ENCODE data around the gene TMPRSS4. TPM values are rescaled to one million over a fixed set of nuclear protein-coding genes. Genes with fewer than 3 reads are reported as not detected.

The TMPRSS4 gene
- total and polyA plus RNA-seq, 2 donors (not counting 1 experiment from before 2014, with no cell fraction given), result not detected

- TF ChIP-seq EZH2 (IDR thresholded peaks at IDR 0.05; ENCODE audit: borderline replicate concordance, insufficient read depth, low read depth, low read length, poor library complexity, severe bottlenecking), result no peak
- TF ChIP-seq, protein P1, sequence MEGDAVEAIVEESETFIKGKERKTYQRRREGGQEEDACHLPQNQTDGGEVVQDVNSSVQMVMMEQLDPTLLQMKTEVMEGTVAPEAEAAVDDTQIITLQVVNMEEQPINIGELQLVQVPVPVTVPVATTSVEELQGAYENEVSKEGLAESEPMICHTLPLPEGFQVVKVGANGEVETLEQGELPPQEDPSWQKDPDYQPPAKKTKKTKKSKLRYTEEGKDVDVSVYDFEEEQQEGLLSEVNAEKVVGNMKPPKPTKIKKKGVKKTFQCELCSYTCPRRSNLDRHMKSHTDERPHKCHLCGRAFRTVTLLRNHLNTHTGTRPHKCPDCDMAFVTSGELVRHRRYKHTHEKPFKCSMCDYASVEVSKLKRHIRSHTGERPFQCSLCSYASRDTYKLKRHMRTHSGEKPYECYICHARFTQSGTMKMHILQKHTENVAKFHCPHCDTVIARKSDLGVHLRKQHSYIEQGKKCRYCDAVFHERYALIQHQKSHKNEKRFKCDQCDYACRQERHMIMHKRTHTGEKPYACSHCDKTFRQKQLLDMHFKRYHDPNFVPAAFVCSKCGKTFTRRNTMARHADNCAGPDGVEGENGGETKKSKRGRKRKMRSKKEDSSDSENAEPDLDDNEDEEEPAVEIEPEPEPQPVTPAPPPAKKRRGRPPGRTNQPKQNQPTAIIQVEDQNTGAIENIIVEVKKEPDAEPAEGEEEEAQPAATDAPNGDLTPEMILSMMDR (IDR thresholded peaks at IDR 0.05), result no peak
- Histone ChIP-seq H3K4me3 (ENCODE audit: control extremely low read depth in 1 of 5, extremely low read depth in 1 of 5, insufficient read depth in 1 of 5, low read depth in 2 of 5, low read length in 4 of 5) (no peak within 1 kb of the TSS), H4K20me1 (ENCODE audit: control insufficient read depth, insufficient read depth, low read length, poor library complexity, severe bottlenecking) (no peaks in the 10 kb centered on the region), H3K9ac (ENCODE audit: low read length) (no peak within 1 kb of the TSS), H2AFZ (ENCODE audit: insufficient read depth, low read depth, low read length, poor library complexity, severe bottlenecking) (no peak within 1 kb of the TSS), H3K36me3 (replicated peaks in 1 of 2; ENCODE audit: control extremely low read depth in 1 of 2, control insufficient read depth in 1 of 2, extremely low read depth in 1 of 2, insufficient read depth in 2 of 2, low read length in 1 of 2) (no peaks in the 10 kb centered on the region), H3K27me3 (replicated peaks in 1 of 4; ENCODE audit: control extremely low read depth in 1 of 4, control insufficient read depth in 3 of 4, insufficient read depth in 4 of 4, low read length in 3 of 4) (no peaks in the 10 kb centered on the region), H3K9me3 (ENCODE audit: control extremely low read depth in 1 of 3, control insufficient read depth in 2 of 3, insufficient read depth in 1 of 3, low read length in 2 of 3) (peaks cover 0 to 28% (median 18%) of the 10 kb centered on the region in 3 donors), H3K79me2 (ENCODE audit: control insufficient read depth, insufficient read depth, low read length) (no peaks in the 10 kb centered on the region), H3K4me1 (ENCODE audit: control insufficient read depth in 2 of 2, insufficient read depth in 2 of 2, low read length in 2 of 2) (peaks cover 11 to 15% of the 10 kb centered on the region in 2 donors), H3K27ac (ENCODE audit: low read length in 2 of 2) (no peak within 1 kb of the TSS), H3K4me2 (replicated peaks; ENCODE audit: low read depth, low read length, poor library complexity, severe bottlenecking) (no peak within 1 kb of the TSS)
- ATAC-seq (ENCODE audit: low read depth) (no peak), DNase-seq (no peak)
- POLR2A ChIA-PET, result no interaction called here
- intact Hi-C loops (cut with micrococcal nuclease), result no loop called here
- Mint-ChIP-seq H3K27ac (no peak within 1 kb of the TSS), H3K9me3 (ENCODE audit: insufficient read depth) (peaks cover 4% of the 10 kb centered on the region), H3K4me3 (no peak within 1 kb of the TSS), H3K4me1 (peaks cover 14% of the 10 kb centered on the region), H3K27me3 (peaks cover 9% of the 10 kb centered on the region)
- 86% methylated on average over 3 of the region's 5 CpGs for WGBS (ENCODE audit: insufficient coverage)
- CTCF ChIA-PET, result no interaction called here
Measured at GRCh38 chr11:118086913-118087768, 10.3 kb downstream of the TMPRSS4 start, which contains the start of gene SMIM35. SMIM35 (minus strand) TSS chr11:118086963; CDS start chr11:118086757, 206 bp downstream.

GRCh38 chr11:118087931-118088330, 11.1 kb downstream of the TMPRSS4 start:
- H3K9me3 ChIP-seq (ENCODE audit: control extremely low read depth in 1 of 3, control insufficient read depth in 2 of 3, insufficient read depth in 1 of 3, low read length in 2 of 3), result peaks cover 0 to 28% (median 18%) of the 10 kb centered on the region in 3 donors
- POLR2A ChIA-PET, result no interaction called here
- H2AFZ ChIP-seq (ENCODE audit: insufficient read depth, low read depth, low read length, poor library complexity, severe bottlenecking), result no peak overlapping the region
- no peak overlapping the region for H3K27ac ChIP-seq (ENCODE audit: low read length in 2 of 2)
- H3K36me3 ChIP-seq (replicated peaks in 1 of 2; ENCODE audit: control extremely low read depth in 1 of 2, control insufficient read depth in 1 of 2, extremely low read depth in 1 of 2, insufficient read depth in 2 of 2, low read length in 1 of 2), result no peaks in the 10 kb centered on the region
- no peak for DNase-seq
- TF ChIP-seq, protein P1 (IDR thresholded peaks at IDR 0.05), result no peak
- no peak for TF ChIP-seq EZH2 (IDR thresholded peaks at IDR 0.05; ENCODE audit: borderline replicate concordance, insufficient read depth, low read depth, low read length, poor library complexity, severe bottlenecking)
- H3K9ac ChIP-seq (ENCODE audit: low read length), result no peak overlapping the region
- H4K20me1 ChIP-seq (ENCODE audit: control insufficient read depth, insufficient read depth, low read length, poor library complexity, severe bottlenecking), result no peaks in the 10 kb centered on the region
- no peak overlapping the region for H3K4me3 ChIP-seq (ENCODE audit: control extremely low read depth in 1 of 5, extremely low read depth in 1 of 5, insufficient read depth in 1 of 5, low read depth in 2 of 5, low read length in 4 of 5)
- 95% methylated on average over 2 of the region's 6 CpGs for WGBS (ENCODE audit: insufficient coverage)
- no peak overlapping the region for H3K4me2 ChIP-seq (replicated peaks; ENCODE audit: low read depth, low read length, poor library complexity, severe bottlenecking)
- H3K4me1 Mint-ChIP-seq, result peaks cover 14% of the 10 kb centered on the region
- H3K4me1 ChIP-seq (ENCODE audit: control insufficient read depth in 2 of 2, insufficient read depth in 2 of 2, low read length in 2 of 2), result peaks cover 11 to 15% of the 10 kb centered on the region in 2 donors
- intact Hi-C loops (cut with micrococcal nuclease), result no loop called here
- peaks cover 9% of the 10 kb centered on the region for H3K27me3 Mint-ChIP-seq
- no peak overlapping the region for H3K4me3 Mint-ChIP-seq
- no peak overlapping the region for H3K27ac Mint-ChIP-seq
- peaks cover 4% of the 10 kb centered on the region for H3K9me3 Mint-ChIP-seq (ENCODE audit: insufficient read depth)
- no peaks in the 10 kb centered on the region for H3K79me2 ChIP-seq (ENCODE audit: control insufficient read depth, insufficient read depth, low read length)
- no peaks in the 10 kb centered on the region for H3K27me3 ChIP-seq (replicated peaks in 1 of 4; ENCODE audit: control extremely low read depth in 1 of 4, control insufficient read depth in 3 of 4, insufficient read depth in 4 of 4, low read length in 3 of 4)
- ATAC-seq (ENCODE audit: low read depth), result no peak
- CTCF ChIA-PET, result interaction anchor here (1.3 kb wide), 1 partner anchor 34 kb away, joined by 4 read pairs; no protein-coding TSS in a partner anchor

Data from B cell (primary cell).